GM23338 (cell line): ENCODE measurements around the gene STAB2. TPM values are rescaled to one million over a fixed set of nuclear protein-coding genes. Genes with fewer than 3 reads are reported as not detected.

Source experiments
- ATAC-seq: fragments of 200-7000 bp; cut with Tn5 transposase; 3 replicates; pipeline ENCODE4 v1.9.1; 2020
- DNase-seq: peaks from one replicate; pipeline ENCODE4 v3.0.0-alpha.2; 2015; ENCODE audit warnings: low spot score
- H2AFZ ChIP-seq: fragments of 200-600 bp; sonication (generic); 2 replicates; pipeline ENCODE4 v1.8.0; 2016; ENCODE audit warnings: antibody characterized with exemption, mild to moderate bottlenecking, moderate library complexity
- H3F3A ChIP-seq: fragments of 200-600 bp; sonication (generic); replicated peaks from 2 replicates; pipeline ENCODE4 v1.8.0; 2017; ENCODE audit warnings: antibody characterized with exemption, mixed run types, low read depth
- H3K27ac ChIP-seq: fragments of 200-600 bp; sonication (generic); 2 replicates; pipeline ENCODE4 v1.6.1; 2016; ENCODE audit warnings: low read depth
- H3K27me3 ChIP-seq: fragments of 200-600 bp; sonication (generic); 2 replicates; pipeline ENCODE4 v1.8.0; 2016; ENCODE audit warnings: mild to moderate bottlenecking, mixed run types, moderate library complexity; ENCODE audit not compliant: insufficient read depth
- H3K36me3 ChIP-seq: fragments of 200-600 bp; sonication (generic); 2 replicates; pipeline ENCODE4 v1.8.0; 2016; ENCODE audit warnings: mild to moderate bottlenecking; ENCODE audit not compliant: insufficient read depth
- H3K4me1 ChIP-seq: fragments of 200-600 bp; sonication (generic); 2 replicates; pipeline ENCODE4 v1.8.0; 2016; ENCODE audit warnings: mild to moderate bottlenecking, moderate library complexity; ENCODE audit not compliant: insufficient read depth
- H3K4me2 ChIP-seq: fragments of 200-600 bp; sonication (generic); 2 replicates; pipeline ENCODE4 v1.7.1; 2017; ENCODE audit warnings: mixed run types
- H3K4me3 ChIP-seq: fragments of 200-600 bp; sonication (generic); 2 replicates; pipeline ENCODE4 v1.6.1; 2016; ENCODE audit warnings: mixed run types
- H3K79me2 ChIP-seq: fragments of 200-600 bp; sonication (generic); replicated peaks from 2 replicates; pipeline ENCODE4 v1.8.0; 2017; ENCODE audit warnings: mild to moderate bottlenecking; ENCODE audit not compliant: insufficient read depth
- H3K9me2 ChIP-seq: fragments of 200-600 bp; sonication (generic); 2 replicates; pipeline ENCODE4 v1.8.0; 2017; ENCODE audit not compliant: insufficient read depth
- H4K20me1 ChIP-seq: fragments of 200-600 bp; sonication (generic); replicated peaks from 2 replicates; pipeline ENCODE4 v1.8.0; 2017; ENCODE audit warnings: mild to moderate bottlenecking; ENCODE audit not compliant: insufficient read depth
- H3K27ac Mint-ChIP-seq: 2 replicates; pipeline ENCODE4 v1.8.0; 2020; ENCODE audit warnings: inconsistent platforms, mild to moderate bottlenecking, moderate library complexity, mixed read lengths
- H3K27me3 Mint-ChIP-seq: 3 replicates; pipeline ENCODE4 v1.8.0; 2022; ENCODE audit warnings: low read depth, mild to moderate bottlenecking, moderate library complexity, mixed read lengths, inconsistent platforms; ENCODE audit not compliant: insufficient read depth, poor library complexity
- H3K36me3 Mint-ChIP-seq: 3 replicates; pipeline ENCODE4 v1.8.0; 2021; ENCODE audit warnings: low read depth, mild to moderate bottlenecking, inconsistent platforms, moderate library complexity, mixed read lengths
- H3K4me1 Mint-ChIP-seq: 3 replicates; pipeline ENCODE4 v1.8.0; 2020; ENCODE audit warnings: mild to moderate bottlenecking, inconsistent platforms, mixed read lengths
- H3K4me3 Mint-ChIP-seq: 3 replicates; pipeline ENCODE4 v1.8.0; 2021; ENCODE audit warnings: moderate library complexity, mild to moderate bottlenecking, inconsistent platforms, mixed read lengths
- H3K9me3 Mint-ChIP-seq: 3 replicates; pipeline ENCODE4 v1.8.0; 2020; ENCODE audit warnings: moderate library complexity, mild to moderate bottlenecking, inconsistent platforms, mixed read lengths
- EZH2 ChIP-seq: fragments of 200-600 bp; sonication (generic); IDR thresholded peaks from one replicate; pipeline ENCODE4 v1.8.0; 2017; ENCODE audit warnings: antibody characterized with exemption, mild to moderate bottlenecking, low read depth; ENCODE audit not compliant: unreplicated experiment
- EZH2phosphoT487 ChIP-seq: fragments of 200-600 bp; sonication (generic); IDR thresholded peaks from one replicate; pipeline ENCODE4 v1.8.1; 2018; ENCODE audit warnings: antibody characterized with exemption; ENCODE audit not compliant: unreplicated experiment
- NANOG ChIP-seq: IDR thresholded peaks from 2 replicates; pipeline ENCODE4 v1.6.1; 2016; ENCODE audit warnings: antibody characterized with exemption, borderline replicate concordance
- POLR2AphosphoS5 ChIP-seq: IDR thresholded peaks from 2 replicates; pipeline ENCODE4 v1.6.1; 2016; ENCODE audit warnings: antibody characterized with exemption, low read depth
- STAT1 ChIP-seq: IDR thresholded peaks from one replicate; pipeline ENCODE4 v1.6.1; 2016; ENCODE audit warnings: antibody characterized with exemption; ENCODE audit not compliant: unreplicated experiment
- ZNF114 ChIP-seq: fragments of 250-450 bp; sonication (Bioruptor Pico); IDR thresholded peaks from 2 replicates; pipeline ENCODE4 v1.5.0; 2020; ENCODE audit warnings: mild to moderate bottlenecking, moderate library complexity
- ZNF331 ChIP-seq: fragments of 250-450 bp; sonication (Bioruptor Pico); IDR thresholded peaks from 2 replicates; pipeline ENCODE4 v1.5.0; 2020; ENCODE audit warnings: low read depth, mild to moderate bottlenecking, moderate library complexity
- polyA plus RNA-seq: library from polyadenylated mRNA; unstranded; fragments of >200 nt; fragmentation: Nextera tagmentation; extraction: Ambion mirVana; gene quantifications from 2 replicates; pipeline ENCODE4 v1.2.1, GENCODE V29; 2016
- total RNA-seq: library from RNA; depleted of rRNA; stranded (reverse); fragments of >200 nt; shearing (Covaris generic); gene quantifications from 2 replicates; pipeline ENCODE4 v1.2.3, GENCODE V29; 2014
- TF ChIP-seq, protein P1 (sequence below): fragments of 250-450 bp; sonication (Bioruptor Pico); IDR thresholded peaks from 2 replicates; pipeline ENCODE4 v1.5.0; 2020; ENCODE audit warnings: mild to moderate bottlenecking, moderate library complexity
- TF ChIP-seq, protein P2 (sequence below): IDR thresholded peaks from 2 replicates; pipeline ENCODE4 v1.6.1; 2016; ENCODE audit warnings: antibody characterized with exemption
- TF ChIP-seq, protein P3 (sequence below): IDR thresholded peaks from one replicate; pipeline ENCODE4 v1.6.1; 2018; ENCODE audit warnings: antibody characterized with exemption; ENCODE audit not compliant: unreplicated experiment

STAB2 gene
- total and polyA plus RNA-seq, 2 experiments from 2014 or later, result 0.14 TPM; not detected in 1

- TF ChIP-seq, protein P1, sequence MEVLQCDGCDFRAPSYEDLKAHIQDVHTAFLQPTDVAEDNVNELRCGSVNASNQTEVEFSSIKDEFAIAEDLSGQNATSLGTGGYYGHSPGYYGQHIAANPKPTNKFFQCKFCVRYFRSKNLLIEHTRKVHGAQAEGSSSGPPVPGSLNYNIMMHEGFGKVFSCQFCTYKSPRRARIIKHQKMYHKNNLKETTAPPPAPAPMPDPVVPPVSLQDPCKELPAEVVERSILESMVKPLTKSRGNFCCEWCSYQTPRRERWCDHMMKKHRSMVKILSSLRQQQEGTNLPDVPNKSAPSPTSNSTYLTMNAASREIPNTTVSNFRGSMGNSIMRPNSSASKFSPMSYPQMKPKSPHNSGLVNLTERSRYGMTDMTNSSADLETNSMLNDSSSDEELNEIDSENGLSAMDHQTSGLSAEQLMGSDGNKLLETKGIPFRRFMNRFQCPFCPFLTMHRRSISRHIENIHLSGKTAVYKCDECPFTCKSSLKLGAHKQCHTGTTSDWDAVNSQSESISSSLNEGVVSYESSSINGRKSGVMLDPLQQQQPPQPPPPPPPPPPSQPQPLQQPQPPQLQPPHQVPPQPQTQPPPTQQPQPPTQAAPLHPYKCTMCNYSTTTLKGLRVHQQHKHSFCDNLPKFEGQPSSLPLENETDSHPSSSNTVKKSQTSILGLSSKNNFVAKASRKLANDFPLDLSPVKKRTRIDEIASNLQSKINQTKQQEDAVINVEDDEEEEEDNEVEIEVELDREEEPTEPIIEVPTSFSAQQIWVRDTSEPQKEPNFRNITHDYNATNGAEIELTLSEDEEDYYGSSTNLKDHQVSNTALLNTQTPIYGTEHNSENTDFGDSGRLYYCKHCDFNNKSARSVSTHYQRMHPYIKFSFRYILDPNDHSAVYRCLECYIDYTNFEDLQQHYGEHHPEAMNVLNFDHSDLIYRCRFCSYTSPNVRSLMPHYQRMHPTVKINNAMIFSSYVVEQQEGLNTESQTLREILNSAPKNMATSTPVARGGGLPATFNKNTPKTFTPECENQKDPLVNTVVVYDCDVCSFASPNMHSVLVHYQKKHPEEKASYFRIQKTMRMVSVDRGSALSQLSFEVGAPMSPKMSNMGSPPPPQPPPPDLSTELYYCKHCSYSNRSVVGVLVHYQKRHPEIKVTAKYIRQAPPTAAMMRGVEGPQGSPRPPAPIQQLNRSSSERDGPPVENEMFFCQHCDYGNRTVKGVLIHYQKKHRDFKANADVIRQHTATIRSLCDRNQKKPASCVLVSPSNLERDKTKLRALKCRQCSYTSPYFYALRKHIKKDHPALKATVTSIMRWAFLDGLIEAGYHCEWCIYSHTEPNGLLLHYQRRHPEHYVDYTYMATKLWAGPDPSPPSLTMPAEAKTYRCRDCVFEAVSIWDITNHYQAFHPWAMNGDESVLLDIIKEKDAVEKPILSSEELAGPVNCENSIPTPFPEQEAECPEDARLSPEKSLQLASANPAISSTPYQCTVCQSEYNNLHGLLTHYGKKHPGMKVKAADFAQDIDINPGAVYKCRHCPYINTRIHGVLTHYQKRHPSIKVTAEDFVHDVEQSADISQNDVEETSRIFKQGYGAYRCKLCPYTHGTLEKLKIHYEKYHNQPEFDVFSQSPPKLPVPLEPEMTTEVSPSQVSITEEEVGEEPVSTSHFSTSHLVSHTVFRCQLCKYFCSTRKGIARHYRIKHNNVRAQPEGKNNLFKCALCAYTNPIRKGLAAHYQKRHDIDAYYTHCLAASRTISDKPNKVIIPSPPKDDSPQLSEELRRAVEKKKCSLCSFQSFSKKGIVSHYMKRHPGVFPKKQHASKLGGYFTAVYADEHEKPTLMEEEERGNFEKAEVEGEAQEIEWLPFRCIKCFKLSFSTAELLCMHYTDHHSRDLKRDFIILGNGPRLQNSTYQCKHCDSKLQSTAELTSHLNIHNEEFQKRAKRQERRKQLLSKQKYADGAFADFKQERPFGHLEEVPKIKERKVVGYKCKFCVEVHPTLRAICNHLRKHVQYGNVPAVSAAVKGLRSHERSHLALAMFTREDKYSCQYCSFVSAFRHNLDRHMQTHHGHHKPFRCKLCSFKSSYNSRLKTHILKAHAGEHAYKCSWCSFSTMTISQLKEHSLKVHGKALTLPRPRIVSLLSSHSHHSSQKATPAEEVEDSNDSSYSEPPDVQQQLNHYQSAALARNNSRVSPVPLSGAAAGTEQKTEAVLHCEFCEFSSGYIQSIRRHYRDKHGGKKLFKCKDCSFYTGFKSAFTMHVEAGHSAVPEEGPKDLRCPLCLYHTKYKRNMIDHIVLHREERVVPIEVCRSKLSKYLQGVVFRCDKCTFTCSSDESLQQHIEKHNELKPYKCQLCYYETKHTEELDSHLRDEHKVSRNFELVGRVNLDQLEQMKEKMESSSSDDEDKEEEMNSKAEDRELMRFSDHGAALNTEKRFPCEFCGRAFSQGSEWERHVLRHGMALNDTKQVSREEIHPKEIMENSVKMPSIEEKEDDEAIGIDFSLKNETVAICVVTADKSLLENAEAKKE, result no peak
- TF ChIP-seq EZH2phosphoT487 (no peak), POLR2AphosphoS5 (no peak)
- TF ChIP-seq, protein P2, sequence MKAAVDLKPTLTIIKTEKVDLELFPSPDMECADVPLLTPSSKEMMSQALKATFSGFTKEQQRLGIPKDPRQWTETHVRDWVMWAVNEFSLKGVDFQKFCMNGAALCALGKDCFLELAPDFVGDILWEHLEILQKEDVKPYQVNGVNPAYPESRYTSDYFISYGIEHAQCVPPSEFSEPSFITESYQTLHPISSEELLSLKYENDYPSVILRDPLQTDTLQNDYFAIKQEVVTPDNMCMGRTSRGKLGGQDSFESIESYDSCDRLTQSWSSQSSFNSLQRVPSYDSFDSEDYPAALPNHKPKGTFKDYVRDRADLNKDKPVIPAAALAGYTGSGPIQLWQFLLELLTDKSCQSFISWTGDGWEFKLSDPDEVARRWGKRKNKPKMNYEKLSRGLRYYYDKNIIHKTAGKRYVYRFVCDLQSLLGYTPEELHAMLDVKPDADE, result no peak
These were observed 29.5 kb upstream of the STAB2 start (continued) for GRCh38 chr12:103557628-103558010.

DNA sequence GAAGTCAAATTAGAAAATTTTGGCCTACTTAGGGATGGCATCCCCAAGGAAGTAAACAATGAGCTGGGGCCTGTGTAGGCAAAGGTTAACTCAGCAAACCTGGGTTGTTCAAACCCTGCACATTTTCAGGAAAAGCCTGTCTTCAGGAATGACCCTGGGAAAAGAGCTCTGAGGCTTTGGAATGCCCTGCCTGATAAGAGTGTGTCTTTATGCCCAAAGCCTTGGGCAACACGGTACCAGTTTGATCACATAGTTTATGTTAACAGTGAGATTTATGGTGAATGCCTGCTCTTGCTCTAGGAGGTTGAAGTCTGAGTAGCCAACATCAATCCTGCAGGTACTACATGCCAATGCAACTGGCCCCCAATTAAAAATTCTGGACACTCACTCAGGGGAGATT, 28.2 kb upstream of the STAB2 start:
- Histone ChIP-seq H3K4me2 (no peak overlapping the region), H3K79me2 (no peaks in the 10 kb centered on the region), H3K36me3 (no peaks in the 10 kb centered on the region), H3F3A (no peaks in the 10 kb centered on the region), H3K4me3 (no peak overlapping the region), H3K27ac (no peak overlapping the region), H3K27me3 (no peaks in the 10 kb centered on the region), H3K9me2 (peaks cover 10% of the 10 kb centered on the region; the same call in 1 of the 2 replicates), H4K20me1 (no peaks in the 10 kb centered on the region), H2AFZ (no peak overlapping the region), H3K4me1 (no peaks in the 10 kb centered on the region)
- DNase-seq (no peak), ATAC-seq (no peak)
- peaks cover 5% of the 10 kb centered on the region for H3K27me3 Mint-ChIP-seq
- H3K4me3 Mint-ChIP-seq, result no peak overlapping the region
- peaks cover 18% of the 10 kb centered on the region for H3K9me3 Mint-ChIP-seq
- H3K27ac Mint-ChIP-seq, result no peak overlapping the region
- no peaks in the 10 kb centered on the region for H3K36me3 Mint-ChIP-seq
- no peaks in the 10 kb centered on the region for H3K4me1 Mint-ChIP-seq
- TF ChIP-seq EZH2phosphoT487, result no peak
- TF ChIP-seq, protein P3, sequence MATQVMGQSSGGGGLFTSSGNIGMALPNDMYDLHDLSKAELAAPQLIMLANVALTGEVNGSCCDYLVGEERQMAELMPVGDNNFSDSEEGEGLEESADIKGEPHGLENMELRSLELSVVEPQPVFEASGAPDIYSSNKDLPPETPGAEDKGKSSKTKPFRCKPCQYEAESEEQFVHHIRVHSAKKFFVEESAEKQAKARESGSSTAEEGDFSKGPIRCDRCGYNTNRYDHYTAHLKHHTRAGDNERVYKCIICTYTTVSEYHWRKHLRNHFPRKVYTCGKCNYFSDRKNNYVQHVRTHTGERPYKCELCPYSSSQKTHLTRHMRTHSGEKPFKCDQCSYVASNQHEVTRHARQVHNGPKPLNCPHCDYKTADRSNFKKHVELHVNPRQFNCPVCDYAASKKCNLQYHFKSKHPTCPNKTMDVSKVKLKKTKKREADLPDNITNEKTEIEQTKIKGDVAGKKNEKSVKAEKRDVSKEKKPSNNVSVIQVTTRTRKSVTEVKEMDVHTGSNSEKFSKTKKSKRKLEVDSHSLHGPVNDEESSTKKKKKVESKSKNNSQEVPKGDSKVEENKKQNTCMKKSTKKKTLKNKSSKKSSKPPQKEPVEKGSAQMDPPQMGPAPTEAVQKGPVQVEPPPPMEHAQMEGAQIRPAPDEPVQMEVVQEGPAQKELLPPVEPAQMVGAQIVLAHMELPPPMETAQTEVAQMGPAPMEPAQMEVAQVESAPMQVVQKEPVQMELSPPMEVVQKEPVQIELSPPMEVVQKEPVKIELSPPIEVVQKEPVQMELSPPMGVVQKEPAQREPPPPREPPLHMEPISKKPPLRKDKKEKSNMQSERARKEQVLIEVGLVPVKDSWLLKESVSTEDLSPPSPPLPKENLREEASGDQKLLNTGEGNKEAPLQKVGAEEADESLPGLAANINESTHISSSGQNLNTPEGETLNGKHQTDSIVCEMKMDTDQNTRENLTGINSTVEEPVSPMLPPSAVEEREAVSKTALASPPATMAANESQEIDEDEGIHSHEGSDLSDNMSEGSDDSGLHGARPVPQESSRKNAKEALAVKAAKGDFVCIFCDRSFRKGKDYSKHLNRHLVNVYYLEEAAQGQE, result no peak
- TF ChIP-seq NANOG, result no peak
- TF ChIP-seq ZNF114, result no peak
- TF ChIP-seq, protein P2, result no peak
- no peak for TF ChIP-seq ZNF331 (CRISPR knock-in tag)
- TF ChIP-seq EZH2, result no peak
- TF ChIP-seq STAT1, result no peak
